HG03521 (cell line): ENCODE measurements around the gene SLC15A1.

ENCODE experiments used
- ATAC-seq: cut with Tn5 transposase; IDR thresholded peaks from one replicate; pipeline ENCODE4 v1.9.1; 2021; ENCODE audit warnings: mild to moderate bottlenecking, moderate library complexity; ENCODE audit not compliant: unreplicated experiment

The SLC15A1 gene

DNA sequence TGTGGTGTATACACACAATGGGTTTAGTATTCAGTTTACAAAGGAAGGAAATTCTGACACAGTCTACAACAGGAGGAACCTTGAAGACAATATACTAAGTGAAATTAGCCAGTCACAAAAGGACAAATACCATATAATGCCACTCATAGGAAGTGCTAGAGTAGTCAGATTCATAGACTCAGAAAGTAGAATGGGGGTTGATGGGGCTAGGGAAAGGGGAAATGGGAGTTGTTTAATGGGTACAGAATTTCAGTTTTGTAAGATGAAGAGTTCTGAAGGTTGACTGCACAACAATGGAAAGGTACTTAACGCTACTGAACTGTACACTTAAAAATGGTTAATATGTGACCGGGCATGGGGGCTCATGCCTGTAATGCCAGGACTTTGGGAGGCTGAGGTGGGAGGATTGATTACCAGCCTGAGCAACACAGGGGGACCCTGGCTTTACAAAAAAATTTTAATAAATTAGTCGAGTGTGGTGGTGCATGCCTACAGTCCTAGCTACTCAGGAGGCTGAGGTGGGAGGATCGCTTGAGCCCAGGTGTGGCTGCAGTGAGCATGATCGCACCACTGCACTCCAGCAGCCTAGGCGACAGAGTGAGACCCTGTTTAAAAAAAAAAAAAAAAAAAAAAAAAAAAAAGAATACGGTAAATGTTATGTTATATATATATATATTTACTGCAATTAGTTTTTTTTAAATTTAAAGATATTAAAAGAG lies 45.0 kb downstream of the SLC15A1 start:
- ATAC-seq, result no peak

DNA sequence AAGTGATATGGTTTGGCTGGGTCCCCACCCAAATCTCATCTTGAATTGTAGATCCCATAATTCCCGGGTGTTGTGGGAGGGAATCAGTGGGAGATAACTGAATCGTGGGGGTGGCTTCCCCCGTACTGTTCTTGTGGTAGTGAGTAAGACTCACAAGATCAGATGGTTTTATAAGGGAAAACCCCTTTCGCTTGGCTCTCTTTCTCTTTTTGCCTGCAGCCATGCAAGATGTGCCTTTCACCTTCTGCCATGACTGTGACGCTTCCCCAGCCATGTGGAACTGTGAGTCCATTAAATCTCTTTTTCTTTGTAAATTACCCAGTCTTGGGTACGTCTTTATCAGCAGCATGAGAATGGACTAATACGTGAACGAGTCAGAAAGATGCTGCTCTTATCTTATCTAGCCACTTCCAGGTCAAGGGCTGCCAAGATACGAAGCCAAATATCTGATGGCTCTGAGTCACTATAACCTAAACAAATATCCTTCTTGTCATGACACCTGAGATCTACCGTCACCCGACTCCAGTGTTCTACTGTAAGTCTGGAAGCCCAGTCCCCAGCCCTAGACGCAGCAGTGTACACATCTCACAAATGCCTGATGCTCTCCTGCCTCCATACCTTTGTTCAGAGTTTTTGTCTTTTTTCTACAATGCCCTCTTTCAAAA lies 45.9 kb downstream of the SLC15A1 start:
- ATAC-seq, result no peak

DNA sequence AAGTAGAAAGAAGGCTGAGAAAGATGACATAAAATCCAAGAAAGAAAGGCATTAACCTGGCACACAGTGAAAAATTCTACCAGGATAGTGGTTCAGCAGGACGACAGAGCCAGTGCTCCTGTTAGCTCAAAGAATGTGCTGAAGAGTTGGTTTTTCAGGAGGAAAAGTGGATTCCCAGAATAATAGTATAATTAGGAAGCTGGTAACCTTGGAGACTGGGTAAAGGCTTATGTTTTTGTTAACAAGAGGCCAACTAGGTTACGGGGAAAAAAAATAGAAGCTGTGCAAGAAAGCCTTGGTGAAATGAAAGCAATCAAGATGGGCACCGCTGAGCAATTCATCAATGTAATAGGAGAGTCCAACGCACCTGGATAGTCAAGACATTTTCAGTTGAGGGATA lies 54.7 kb downstream of the SLC15A1 start:
- no peak for ATAC-seq

- ATAC-seq, result no peak
Observed at GRCh38 chr13:98693756-98694155, 58.7 kb downstream of the SLC15A1 start.

GRCh38 chr13:98691360-98691759 lies 61.1 kb downstream of the SLC15A1 start:
- ATAC-seq, result no peak

GRCh38 chr13:98690348-98691022 lies 62.0 kb downstream of the SLC15A1 start:
- no peak for ATAC-seq

DNA sequence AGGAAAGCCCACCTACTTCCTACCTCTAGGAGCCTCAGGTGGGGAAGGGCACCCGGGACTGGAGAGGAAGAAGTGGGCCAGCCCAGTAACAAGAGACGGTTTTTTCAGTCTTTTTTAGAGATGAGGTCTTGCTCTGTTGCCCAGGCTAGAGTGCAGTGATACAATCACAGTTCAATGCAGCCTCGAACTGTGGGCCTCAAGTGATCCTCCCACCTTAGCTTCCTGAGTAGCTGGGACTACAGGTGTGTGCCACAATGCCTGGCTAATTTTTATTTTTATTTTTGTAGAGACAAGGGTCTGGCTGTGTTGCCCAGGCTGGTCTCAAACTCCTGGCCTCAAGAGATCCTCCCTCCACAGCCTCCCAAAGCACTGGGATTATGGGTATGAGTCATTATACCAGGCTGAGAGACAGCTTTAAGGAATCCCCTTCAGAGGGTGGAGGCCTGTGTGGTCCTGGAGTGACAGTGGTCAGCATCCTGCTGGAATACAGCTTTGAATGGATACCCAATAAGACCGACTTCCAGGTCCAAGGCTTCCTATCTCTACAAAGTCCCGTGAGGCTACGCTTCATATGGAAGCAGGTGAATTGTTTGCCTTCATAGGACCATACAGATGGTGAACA lies 63.0 kb downstream of the SLC15A1 start:
- ATAC-seq, result no peak

GRCh38 chr13:98688373-98688772 lies 64.1 kb downstream of the SLC15A1 start:
- ATAC-seq, result no peak

DNA sequence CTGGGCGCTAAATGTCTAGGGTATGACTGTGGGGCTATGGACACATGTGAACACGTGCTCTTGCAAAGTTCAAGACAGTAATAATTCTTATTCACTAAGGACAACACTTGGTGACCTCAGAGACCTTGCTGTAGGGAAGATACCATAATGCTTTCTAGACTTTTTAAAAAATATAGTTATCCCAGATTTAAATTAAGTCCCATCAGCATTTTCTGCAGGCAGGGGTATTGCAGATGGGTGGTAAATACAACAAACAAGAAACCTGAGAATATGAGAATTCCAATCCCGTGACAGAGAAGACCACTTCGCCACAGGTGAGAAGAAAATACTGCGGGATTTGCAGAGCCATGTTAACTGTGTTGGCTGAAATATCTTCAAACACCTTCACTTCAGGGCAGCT lies 65.2 kb downstream of the SLC15A1 start:
- no peak for ATAC-seq

DNA sequence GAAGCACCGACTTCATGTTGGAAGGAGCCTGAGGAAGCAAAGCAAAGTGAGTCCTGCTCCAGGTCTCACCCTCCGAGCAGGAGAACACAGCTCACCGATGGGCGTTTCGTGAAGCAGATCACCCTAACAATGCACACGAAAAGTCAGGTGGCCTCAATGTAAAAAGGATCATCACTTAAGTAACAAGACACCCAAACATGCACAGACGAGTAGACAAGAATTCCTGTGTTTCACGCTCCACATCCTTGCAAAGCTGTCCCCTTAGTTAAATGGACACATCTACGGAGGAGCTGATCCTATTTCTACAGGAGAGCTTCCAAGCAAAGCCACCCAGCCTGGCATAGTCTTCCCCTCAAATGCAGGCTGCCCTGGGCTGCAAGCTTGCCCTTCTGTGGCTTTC lies 66.2 kb downstream of the SLC15A1 start:
- no peak for ATAC-seq

- ATAC-seq, result no peak
Observed at GRCh38 chr13:98685146-98685545, 67.3 kb downstream of the SLC15A1 start.

- no peak for ATAC-seq
Observed at GRCh38 chr13:98681049-98681448, 71.4 kb downstream of the SLC15A1 start.

DNA sequence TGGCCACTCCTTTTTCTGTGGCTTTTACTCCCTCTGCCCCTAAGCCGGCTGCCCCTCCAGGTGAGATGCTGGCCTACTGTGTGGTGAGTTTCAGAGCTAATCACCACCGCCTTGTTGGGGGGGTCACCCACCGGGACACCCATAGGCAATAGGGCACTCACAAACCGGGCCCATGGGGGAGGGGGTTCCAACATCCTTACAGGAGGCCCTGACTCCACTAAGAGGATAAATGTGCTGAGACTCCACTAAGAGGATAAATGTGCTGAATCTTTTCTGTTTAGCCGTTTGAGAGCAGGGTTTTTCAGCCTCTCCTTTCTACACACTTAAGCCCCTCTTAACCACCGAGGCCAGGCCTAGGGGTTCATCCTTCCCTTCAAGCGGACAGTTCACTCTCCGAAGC lies 73.7 kb downstream of the SLC15A1 start:
- ATAC-seq, result no peak

GRCh38 chr13:98677398-98677797 lies 75.1 kb downstream of the SLC15A1 start:
- no peak for ATAC-seq

DNA sequence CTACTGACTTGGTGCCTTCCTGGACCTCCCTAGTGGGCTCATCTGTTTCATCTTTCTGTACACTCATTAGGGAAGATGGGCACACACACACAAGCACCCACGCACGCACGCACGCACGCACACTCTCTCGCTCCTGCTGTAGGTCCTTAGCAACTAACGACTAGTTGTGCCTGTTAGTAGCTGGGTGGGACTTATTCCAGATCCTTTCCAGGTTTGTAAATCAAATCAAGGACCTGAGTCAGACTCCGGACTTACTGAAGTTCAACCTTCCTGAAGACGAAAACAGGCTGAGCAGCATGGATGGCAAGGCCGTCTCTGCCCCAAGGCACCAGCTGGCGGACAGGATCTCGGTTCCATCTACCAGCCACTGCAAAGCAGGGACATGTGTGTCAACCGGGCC lies 76.2 kb downstream of the SLC15A1 start:
- ATAC-seq, result no peak

DNA sequence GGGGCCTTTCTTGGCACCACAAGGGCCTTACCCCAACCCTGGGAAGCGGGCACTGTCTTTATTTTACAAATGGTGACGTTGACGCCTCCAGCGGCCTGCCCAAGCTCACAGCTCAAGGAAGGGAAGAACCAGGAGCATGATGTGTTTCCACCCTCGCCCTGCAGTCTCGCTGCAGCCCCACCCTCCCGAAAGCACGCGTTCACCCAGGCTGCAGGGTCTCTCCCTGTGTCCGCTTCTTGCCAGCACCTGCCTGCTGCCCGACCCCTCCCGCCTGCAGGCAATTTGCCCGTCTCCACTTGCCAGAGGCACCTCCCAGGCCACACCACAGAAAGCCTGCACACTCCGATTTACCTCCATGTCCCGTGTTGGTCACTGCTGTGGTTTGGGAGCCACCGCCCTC lies 76.6 kb downstream of the SLC15A1 start:
- no peak for ATAC-seq

GRCh38 chr13:98675066-98675465 lies 77.4 kb downstream of the SLC15A1 start:
- ATAC-seq, result no peak

- peak; percentile 82 for ATAC-seq
Observed at GRCh38 chr13:98672947-98673613, 79.4 kb downstream of the SLC15A1 start.

GRCh38 chr13:98668155-98668554 lies 84.3 kb downstream of the SLC15A1 start:
- no peak for ATAC-seq

DNA sequence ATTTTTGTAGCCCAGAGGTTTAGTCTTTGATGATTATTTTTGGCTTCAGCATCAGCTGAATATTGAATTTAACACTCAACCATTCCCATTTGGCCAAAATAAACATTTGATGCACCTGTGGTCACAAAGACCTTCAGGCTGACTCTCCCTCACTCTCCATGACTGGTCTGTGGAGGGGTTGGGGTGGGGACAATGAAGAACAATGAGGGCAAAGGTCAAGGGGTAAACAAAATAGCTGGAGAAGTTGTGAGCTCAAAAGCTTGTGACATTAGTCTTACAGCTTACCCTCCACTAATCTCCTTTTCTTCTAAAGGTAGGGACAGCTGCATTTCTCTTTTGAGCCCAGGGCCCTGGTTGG lies 86.9 kb downstream of the SLC15A1 start:
- no peak for ATAC-seq

DNA sequence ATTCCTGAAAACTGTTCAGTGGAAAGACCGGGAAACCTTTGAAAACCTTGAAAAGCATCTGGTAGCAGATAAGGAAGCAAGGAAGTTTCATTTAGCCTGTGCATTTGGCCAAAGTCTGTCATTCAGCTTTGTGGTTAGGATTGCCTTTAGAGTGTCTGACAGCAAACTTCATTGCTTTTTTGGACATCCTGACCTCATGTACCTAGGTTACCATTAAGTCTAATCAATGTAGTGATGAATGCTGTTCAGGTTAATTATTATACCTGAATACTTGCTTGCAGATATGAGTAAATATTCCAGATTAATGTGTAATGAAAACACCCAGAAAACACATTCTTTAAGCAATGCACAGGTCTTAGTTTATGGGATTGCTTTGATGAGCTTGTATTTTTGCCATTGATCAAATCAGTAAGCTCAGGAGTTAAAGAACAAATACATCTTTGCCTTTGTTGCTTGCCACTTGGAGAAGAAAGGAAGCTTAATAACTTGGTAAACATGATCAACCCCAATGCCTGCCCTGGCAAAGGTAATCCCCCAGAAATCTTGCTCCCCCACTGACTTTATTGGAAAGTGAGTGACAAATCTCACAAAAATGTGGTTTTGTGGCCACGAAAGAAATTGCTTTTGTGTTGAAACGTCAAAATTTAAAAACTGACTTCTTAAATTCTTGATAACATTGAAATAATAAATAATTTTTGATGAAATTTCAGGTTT lies 87.4 kb downstream of the SLC15A1 start:
- no peak for ATAC-seq
